Activated T-cell treated with anti-CD3 and anti-CD28 coated beads for 48 hours (primary cell): ENCODE data around the gene BID.

ENCODE experiments used
- DNase-seq: peaks from one replicate; pipeline ENCODE4 v3.0.0-alpha.2; 2020; ENCODE audit warnings: low read depth

Gene BID

GRCh38 chr22:17738386-17739128, 35.7 kb downstream of the BID start:
- no peak for DNase-seq

GRCh38 chr22:17734187-17734586, 40.1 kb downstream of the BID start:
- no peak for DNase-seq

- no peak for DNase-seq
Observed at GRCh38 chr22:17733466-17733865, 40.8 kb downstream of the BID start.

DNA sequence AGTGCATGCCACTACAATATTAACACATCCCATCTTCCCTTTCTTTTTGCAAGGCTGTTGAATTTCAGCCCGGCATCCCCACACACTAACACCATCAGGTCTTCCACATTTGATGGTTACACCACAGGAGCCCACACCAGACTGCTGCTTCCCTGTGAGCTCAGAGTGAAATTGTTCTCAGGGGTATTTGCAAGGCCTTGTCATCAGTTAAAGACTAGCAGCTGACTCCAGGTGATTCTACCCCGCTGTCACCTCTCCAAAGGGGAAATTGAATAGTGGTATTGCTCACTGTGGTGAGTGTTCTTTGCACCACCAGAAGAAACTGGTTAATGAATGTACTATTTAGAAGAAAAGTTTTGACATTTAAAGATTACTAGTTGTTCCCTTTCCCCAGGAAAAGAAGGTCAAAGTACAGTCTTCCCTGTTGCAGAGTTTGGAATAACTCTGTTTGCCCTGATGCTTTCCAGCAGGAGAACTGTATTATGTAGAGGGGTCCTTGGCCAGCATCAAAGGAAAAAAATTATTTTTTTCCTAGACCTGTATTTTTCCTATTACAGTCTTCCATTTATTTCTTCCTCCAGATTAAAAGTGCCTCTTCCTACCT, 41.9 kb downstream of the BID start:
- no peak for DNase-seq

DNA sequence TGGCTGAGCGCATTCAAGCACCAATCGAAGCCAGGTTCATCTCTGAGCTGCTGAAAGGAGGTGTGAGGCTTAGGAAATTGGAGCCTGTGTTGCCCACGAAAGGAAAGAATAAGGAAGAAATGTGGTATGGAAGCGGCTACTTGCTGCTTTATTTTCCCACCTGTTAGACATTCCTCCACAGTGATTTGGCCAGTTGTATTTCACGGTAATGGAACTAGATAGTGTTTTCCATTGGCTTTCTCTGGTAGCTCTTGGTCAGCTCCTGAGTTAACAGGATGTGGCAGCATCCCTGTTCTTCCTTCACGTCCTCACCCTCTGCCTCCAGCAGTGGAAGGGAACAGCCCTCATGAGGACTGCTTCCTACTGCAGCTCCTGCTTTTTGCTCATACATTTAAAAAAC, 44.7 kb downstream of the BID start:
- no peak for DNase-seq

GRCh38 chr22:17728786-17729185, 45.5 kb downstream of the BID start:
- no peak for DNase-seq

GRCh38 chr22:17726928-17727897, 47.1 kb downstream of the BID start:
- DNase-seq, result no peak

DNA sequence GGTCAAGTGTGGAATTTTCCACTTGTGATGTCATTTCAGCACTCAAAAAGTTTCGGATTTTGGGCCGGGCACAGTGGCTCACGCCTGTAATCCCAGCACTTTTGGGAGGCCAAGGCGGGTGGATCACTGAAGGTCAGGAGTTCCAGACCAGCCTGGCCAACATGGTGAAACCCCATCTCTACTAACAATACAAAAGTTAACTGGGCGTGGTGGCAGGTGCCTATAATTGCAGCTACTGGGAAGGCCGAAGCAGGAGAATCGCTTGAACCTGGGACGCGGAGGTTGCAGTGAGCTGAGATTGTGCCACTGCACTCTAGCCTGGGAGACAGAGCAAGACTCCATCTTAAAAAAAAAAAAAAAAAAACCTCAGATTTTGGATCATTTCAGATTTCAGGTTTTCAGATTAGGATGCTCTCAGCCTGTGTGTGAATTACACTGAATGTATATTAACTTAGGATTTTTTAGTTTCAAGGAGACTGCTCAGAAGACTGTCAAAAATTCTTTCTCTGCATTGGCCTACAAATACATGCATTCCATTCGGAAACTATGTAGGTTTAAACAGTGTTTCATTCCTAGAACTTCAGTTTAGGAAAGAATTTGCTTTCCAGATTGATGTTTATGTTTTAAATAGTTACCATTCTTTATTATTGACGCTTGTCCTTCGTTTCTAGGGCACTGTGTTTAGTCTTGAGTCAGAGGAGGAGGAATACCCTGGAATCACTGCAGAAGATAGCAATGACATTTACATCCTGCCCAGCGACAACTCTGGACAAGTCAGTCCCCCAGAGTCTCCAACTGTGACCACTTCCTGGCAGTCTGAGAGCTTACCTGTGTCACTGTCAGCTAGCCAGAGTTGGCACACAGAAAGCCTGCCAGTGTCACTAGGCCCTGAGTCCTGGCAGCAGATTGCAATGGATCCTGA, 48.0 kb downstream of the BID start:
- no peak for DNase-seq

DNA sequence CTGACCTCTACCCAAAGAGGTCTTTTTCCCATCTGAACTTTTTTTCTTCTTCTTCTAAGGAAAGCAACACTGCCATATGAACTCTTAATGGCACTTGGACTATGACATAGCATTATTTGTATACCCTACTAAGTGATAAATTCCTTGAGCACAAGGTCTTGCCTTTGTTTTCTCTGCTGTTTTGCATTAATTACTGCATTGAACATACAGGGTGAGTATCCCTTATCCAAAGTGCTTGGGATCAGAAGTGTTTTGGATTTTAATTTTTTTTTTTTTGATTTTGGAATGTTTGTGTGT, 48.8 kb downstream of the BID start:
- DNase-seq, result no peak

GRCh38 chr22:17724678-17725499, 49.4 kb downstream of the BID start:
- no peak for DNase-seq

- DNase-seq, result no peak
Observed at GRCh38 chr22:17724241-17724640, 50.0 kb downstream of the BID start.

- DNase-seq, result no peak
Observed at GRCh38 chr22:17719911-17720310, 54.4 kb downstream of the BID start.

- no peak for DNase-seq
Observed at GRCh38 chr22:17717708-17718107, 56.6 kb downstream of the BID start.

DNA sequence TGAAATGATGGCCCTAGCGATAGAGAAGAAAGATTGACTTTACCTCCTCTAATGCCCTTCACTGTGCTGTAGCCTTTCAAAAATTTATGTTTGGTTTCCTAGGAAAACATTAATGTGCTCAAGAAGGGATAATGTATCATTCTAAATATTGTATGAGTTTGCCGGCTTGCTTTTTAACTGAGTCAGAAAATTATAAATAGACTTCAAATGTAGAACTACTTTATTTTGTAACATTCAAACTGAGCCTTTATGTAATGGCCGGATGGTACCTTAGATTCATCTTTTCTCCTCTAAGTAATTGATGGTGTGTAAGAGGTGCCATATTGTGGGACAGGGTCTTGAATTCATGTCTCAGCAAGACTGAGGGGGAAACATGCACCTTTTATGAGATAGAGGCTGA, 57.7 kb downstream of the BID start:
- no peak for DNase-seq

DNA sequence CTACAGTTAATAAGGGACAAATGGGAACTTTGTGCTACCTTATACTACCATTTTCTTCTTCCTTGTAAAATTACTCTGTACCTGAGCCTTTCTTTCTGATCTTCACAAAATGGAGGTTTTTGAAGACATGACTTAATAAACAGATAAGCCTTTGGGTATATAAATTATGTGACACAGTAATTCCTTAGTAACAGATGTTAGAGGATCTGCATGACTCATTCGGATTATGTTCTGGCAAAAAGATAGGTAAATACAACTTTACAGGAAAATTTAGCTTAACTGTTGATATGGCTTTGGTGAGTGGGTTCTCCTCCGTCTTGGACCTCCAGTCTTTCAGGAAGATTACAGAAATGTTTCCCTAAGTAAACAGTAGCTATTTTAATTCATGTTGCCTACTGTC, 61.8 kb downstream of the BID start:
- DNase-seq, result no peak

DNA sequence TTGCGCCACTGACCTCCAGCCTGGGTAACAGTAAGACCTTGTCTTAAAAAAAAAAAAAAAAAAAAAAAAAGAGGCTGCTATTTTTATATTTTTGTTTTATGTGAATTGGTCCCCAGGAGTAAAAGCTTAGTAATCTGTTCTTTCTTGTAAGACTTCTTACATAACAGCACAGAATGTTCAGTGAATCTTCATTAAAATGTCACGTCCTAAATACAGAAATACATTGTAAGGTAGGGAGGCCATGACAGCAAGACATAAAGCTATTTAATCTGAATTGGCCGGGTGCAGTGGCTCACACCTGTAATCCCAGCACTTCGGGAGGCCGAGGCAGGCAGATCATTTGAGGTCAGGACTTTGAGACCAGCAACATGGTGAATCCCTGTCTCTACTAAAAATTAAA, 64.2 kb downstream of the BID start:
- DNase-seq, result no peak

- DNase-seq, result no peak
Observed at GRCh38 chr22:17707526-17707925, 66.7 kb downstream of the BID start.

DNA sequence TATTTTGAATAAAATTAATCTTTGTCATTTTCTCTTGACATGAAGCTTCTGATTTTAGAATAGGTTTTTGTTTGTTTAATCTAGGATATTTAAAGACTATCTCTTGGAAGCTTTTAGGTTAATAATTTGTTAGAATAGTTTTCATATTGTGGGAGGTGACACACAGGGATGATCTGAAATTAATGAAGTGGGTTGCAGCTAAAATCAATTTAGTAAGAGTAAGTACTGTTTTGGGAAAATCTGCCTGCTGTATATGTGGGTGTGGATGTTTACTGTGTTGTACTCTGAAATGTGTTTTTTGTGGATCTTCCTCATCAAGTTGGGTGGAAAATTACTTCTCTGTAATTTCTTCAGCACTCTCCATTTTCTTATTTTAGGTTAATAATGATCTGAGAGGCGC, 67.3 kb downstream of the BID start:
- DNase-seq, result no peak

- DNase-seq, result peak; percentile 29
Observed at GRCh38 chr22:17705951-17706900, 68.0 kb downstream of the BID start.

DNA sequence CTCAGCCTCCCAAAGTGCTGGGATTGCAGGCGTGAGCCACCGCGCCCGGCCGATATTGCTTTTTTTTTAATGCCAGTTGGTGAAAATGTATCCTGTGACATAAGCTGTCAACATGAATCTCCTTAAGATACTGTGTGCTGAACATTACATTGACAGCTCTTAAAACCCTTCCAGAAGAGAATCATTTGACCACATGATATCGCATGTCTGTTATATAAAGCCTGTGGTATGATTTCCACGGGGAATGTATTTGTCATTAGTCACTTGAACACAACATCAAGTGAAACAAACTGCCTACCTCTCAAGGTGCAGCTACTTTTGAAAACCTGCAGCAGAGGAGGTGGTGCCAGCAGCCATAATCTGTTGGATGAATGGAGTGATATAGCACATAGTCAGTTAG, 68.7 kb downstream of the BID start:
- no peak for DNase-seq
